PFSK-1 (cell line): ENCODE data around the gene ACACA.

Experiments
- SIN3A ChIP-seq: IDR thresholded peaks from 2 replicates; pipeline ENCODE4 v1.6.1; 2012; ENCODE audit warnings: mild to moderate bottlenecking, low read length, moderate library complexity, borderline replicate concordance; ENCODE audit not compliant: insufficient read depth
- TF ChIP-seq, protein P1 (sequence below), 2 experiments: IDR thresholded peaks; 2 replicates each; pipeline versions ENCODE4 v1.6.1 to v1.8.0; 2011 to 2012; ENCODE audit warnings: low read depth in 2 of 2, low read length in 2 of 2, control low read depth in 1 of 2, inconsistent platforms in 1 of 2, mild to moderate bottlenecking in 1 of 2, moderate library complexity in 1 of 2; ENCODE audit not compliant: insufficient read depth in 1 of 2

DNA sequence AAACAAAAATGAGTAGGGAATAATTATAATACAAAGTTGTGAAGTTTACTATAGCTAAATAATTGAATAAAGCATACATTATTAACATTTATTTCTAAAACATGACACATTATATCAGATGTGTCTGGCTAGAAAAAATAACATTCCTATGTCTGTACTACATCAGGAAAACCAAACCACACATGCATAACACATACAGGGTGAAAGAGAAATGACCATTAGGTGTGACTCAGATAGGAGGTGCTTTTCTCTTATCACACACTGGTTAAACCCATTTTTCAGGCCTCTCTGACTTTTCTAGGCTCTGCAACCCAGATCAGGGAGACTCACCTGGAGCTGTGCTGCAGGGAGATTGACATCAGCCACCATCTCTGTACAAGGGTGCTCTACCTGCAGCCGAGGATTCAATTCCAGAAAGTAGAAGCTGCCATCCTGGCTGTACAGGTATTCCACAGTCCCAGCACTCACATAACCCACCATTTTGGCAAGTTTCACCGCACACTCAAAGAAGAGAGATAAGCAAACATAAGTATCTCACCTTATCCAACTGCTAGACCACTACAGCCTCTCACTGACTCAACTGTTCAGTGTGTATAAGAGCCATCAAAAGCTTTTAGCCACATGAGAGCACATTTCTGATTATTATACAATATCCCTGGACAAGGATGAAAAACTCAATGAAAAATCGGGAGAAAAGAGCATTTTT lies 147.5 kb downstream of the ACACA start:
- TF ChIP-seq, protein P1, sequence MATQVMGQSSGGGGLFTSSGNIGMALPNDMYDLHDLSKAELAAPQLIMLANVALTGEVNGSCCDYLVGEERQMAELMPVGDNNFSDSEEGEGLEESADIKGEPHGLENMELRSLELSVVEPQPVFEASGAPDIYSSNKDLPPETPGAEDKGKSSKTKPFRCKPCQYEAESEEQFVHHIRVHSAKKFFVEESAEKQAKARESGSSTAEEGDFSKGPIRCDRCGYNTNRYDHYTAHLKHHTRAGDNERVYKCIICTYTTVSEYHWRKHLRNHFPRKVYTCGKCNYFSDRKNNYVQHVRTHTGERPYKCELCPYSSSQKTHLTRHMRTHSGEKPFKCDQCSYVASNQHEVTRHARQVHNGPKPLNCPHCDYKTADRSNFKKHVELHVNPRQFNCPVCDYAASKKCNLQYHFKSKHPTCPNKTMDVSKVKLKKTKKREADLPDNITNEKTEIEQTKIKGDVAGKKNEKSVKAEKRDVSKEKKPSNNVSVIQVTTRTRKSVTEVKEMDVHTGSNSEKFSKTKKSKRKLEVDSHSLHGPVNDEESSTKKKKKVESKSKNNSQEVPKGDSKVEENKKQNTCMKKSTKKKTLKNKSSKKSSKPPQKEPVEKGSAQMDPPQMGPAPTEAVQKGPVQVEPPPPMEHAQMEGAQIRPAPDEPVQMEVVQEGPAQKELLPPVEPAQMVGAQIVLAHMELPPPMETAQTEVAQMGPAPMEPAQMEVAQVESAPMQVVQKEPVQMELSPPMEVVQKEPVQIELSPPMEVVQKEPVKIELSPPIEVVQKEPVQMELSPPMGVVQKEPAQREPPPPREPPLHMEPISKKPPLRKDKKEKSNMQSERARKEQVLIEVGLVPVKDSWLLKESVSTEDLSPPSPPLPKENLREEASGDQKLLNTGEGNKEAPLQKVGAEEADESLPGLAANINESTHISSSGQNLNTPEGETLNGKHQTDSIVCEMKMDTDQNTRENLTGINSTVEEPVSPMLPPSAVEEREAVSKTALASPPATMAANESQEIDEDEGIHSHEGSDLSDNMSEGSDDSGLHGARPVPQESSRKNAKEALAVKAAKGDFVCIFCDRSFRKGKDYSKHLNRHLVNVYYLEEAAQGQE (IDR thresholded peaks at IDR 0.05; ENCODE audit: insufficient read depth in 1 of 2, low read depth in 2 of 2, low read length in 2 of 2), result no peak
- no peak for TF ChIP-seq SIN3A
